ENCODE results near the gene TMA7B.
A peak's percentile ranks its signal among the peaks of the same experiment; 100 is the strongest.

Gene TMA7B

DNA sequence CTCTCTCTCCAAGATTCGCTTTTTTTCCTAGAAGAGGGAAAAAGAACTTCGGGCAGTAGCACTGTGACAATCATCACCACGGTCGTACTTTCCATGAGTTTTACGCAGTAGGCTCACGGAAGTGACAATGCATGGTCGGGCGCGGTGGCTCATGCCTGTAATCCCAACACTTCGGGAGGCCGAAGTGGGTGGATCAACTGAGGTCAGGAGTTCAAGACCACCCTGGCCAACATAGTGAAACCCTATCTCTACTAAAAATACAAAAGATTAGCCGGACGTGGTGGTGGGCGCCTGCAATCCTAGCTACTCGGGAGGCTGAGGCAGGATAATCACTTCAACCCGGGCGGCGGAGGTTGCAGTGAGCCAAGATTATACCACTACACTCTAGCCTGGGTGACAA is 35.9 kb upstream of the TMA7B start:
- no peaks in the 10 kb centered on the region for H3K27me3 ChIP-seq (ENCODE audit: insufficient read depth, poor library complexity, severe bottlenecking)
- DNase-seq (ENCODE audit: low read depth in 1 of 2, low spot score in 1 of 2): no peak

GRCh38 chr22:39925273-39925672 is 34.9 kb upstream of the TMA7B start:
- no peak overlapping the region for H3K27ac ChIP-seq (replicated peaks)
- no peak for TF ChIP-seq POLR2AphosphoS5 (IDR thresholded peaks at IDR 0.05; ENCODE audit: low read depth)
- TF ChIP-seq SPI1 (IDR thresholded peaks at IDR 0.05; ENCODE audit: borderline replicate concordance, low read depth): no peak
- TF ChIP-seq, protein P1, sequence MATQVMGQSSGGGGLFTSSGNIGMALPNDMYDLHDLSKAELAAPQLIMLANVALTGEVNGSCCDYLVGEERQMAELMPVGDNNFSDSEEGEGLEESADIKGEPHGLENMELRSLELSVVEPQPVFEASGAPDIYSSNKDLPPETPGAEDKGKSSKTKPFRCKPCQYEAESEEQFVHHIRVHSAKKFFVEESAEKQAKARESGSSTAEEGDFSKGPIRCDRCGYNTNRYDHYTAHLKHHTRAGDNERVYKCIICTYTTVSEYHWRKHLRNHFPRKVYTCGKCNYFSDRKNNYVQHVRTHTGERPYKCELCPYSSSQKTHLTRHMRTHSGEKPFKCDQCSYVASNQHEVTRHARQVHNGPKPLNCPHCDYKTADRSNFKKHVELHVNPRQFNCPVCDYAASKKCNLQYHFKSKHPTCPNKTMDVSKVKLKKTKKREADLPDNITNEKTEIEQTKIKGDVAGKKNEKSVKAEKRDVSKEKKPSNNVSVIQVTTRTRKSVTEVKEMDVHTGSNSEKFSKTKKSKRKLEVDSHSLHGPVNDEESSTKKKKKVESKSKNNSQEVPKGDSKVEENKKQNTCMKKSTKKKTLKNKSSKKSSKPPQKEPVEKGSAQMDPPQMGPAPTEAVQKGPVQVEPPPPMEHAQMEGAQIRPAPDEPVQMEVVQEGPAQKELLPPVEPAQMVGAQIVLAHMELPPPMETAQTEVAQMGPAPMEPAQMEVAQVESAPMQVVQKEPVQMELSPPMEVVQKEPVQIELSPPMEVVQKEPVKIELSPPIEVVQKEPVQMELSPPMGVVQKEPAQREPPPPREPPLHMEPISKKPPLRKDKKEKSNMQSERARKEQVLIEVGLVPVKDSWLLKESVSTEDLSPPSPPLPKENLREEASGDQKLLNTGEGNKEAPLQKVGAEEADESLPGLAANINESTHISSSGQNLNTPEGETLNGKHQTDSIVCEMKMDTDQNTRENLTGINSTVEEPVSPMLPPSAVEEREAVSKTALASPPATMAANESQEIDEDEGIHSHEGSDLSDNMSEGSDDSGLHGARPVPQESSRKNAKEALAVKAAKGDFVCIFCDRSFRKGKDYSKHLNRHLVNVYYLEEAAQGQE (IDR thresholded peaks at IDR 0.05; ENCODE audit: insufficient replicate concordance, low read depth): no peak
- TF ChIP-seq CTCF (IDR thresholded peaks at IDR 0.05; ENCODE audit: insufficient read depth, low read length): no peak
- TF ChIP-seq GABPA (IDR thresholded peaks at IDR 0.05; ENCODE audit: low read depth): no peak
- H3K27me3 ChIP-seq (ENCODE audit: insufficient read depth, poor library complexity, severe bottlenecking): no peaks in the 10 kb centered on the region
- no peak for DNase-seq (ENCODE audit: low read depth in 1 of 2, low spot score in 1 of 2)
- no peak overlapping the region for H3K4me3 ChIP-seq (replicated peaks; ENCODE audit: insufficient read depth, low read length)

More for the DNA sequence above, 35.9 kb upstream of the TMA7B start:
- Histone ChIP-seq H3K27ac (replicated peaks) (no peak overlapping the region), H3K4me3 (replicated peaks; ENCODE audit: insufficient read depth, low read length) (no peak overlapping the region)
- TF ChIP-seq, protein P1 (IDR thresholded peaks at IDR 0.05; ENCODE audit: insufficient replicate concordance, low read depth): no peak
- TF ChIP-seq GABPA (IDR thresholded peaks at IDR 0.05; ENCODE audit: low read depth) (no peak), SPI1 (IDR thresholded peaks at IDR 0.05; ENCODE audit: borderline replicate concordance, low read depth) (no peak), CTCF (IDR thresholded peaks at IDR 0.05; ENCODE audit: insufficient read depth, low read length) (no peak), POLR2AphosphoS5 (IDR thresholded peaks at IDR 0.05; ENCODE audit: low read depth) (no peak)

GRCh38 chr22:39925909-39926679 is 34.1 kb upstream of the TMA7B start:
- TF ChIP-seq SPI1 (IDR thresholded peaks at IDR 0.05; ENCODE audit: borderline replicate concordance, low read depth): peak; percentile 34; the same call in 1 of the 2 replicates
- TF ChIP-seq POLR2AphosphoS5 (IDR thresholded peaks at IDR 0.05; ENCODE audit: low read depth): no peak
- no peak for TF ChIP-seq GABPA (IDR thresholded peaks at IDR 0.05; ENCODE audit: low read depth)
- DNase-seq (ENCODE audit: low read depth in 1 of 2, low spot score in 1 of 2): no peak
- Histone ChIP-seq H3K27ac (replicated peaks) (no peak overlapping the region), H3K27me3 (ENCODE audit: insufficient read depth, poor library complexity, severe bottlenecking) (no peaks in the 10 kb centered on the region), H3K4me3 (replicated peaks; ENCODE audit: insufficient read depth, low read length) (no peak overlapping the region)

- H3K27ac ChIP-seq (replicated peaks): no peak overlapping the region
- no peaks in the 10 kb centered on the region for H3K27me3 ChIP-seq (ENCODE audit: insufficient read depth, poor library complexity, severe bottlenecking)
- DNase-seq (ENCODE audit: low read depth in 1 of 2, low spot score in 1 of 2): no peak
- H3K4me3 ChIP-seq (replicated peaks; ENCODE audit: insufficient read depth, low read length): no peak overlapping the region
- no peak for TF ChIP-seq CTCF (IDR thresholded peaks at IDR 0.05; ENCODE audit: insufficient read depth, low read length)
- TF ChIP-seq POLR2AphosphoS5 (IDR thresholded peaks at IDR 0.05; ENCODE audit: low read depth): no peak
- TF ChIP-seq, protein P1 (IDR thresholded peaks at IDR 0.05; ENCODE audit: insufficient replicate concordance, low read depth): no peak
- TF ChIP-seq SPI1 (IDR thresholded peaks at IDR 0.05; ENCODE audit: borderline replicate concordance, low read depth): no peak
- no peak for TF ChIP-seq GABPA (IDR thresholded peaks at IDR 0.05; ENCODE audit: low read depth)
Observed at GRCh38 chr22:39926753-39927152, 33.4 kb upstream of the TMA7B start.

All from HL-60 (cell line).